Lower lobe of right lung (tissue), 2 donors: ENCODE data around the gene CTNNB1. TPM values are rescaled to one million over a fixed set of nuclear protein-coding genes. Genes with fewer than 3 reads are reported as not detected.

Experiments used
- ATAC-seq, 2 donors: fragments of 200-7000 bp; cut with Tn5 transposase; one replicate each; pipeline ENCODE4 v1.9.1; 2020 to 2022; ENCODE audit warnings: mild to moderate bottlenecking in 2 of 2, moderate library complexity in 2 of 2
- DNase-seq: peaks from one replicate; pipeline ENCODE4 v3.0.0-alpha.2; 2020
- H3K27ac ChIP-seq: fragments of 200-600 bp; one replicate; pipeline ENCODE4 v1.8.0; 2022
- H3K27me3 ChIP-seq: fragments of 200-600 bp; one replicate; pipeline ENCODE4 v1.8.0; 2022; ENCODE audit warnings: low read depth
- H3K36me3 ChIP-seq: fragments of 200-600 bp; one replicate; pipeline ENCODE4 v1.8.0; 2022; ENCODE audit warnings: mild to moderate bottlenecking
- H3K4me1 ChIP-seq: fragments of 200-600 bp; one replicate; pipeline ENCODE4 v1.8.0; 2022
- H3K4me3 ChIP-seq: fragments of 200-600 bp; one replicate; pipeline ENCODE4 v1.8.0; 2022; ENCODE audit warnings: mild to moderate bottlenecking
- H3K9me3 ChIP-seq: fragments of 200-600 bp; one replicate; pipeline ENCODE4 v1.8.0; 2022
- CTCF ChIP-seq: fragments of 200-600 bp; IDR thresholded peaks from one replicate; pipeline ENCODE4 v1.8.0; 2022; ENCODE audit warnings: antibody characterized with exemption, mild to moderate bottlenecking
- intact Hi-C: fragments of 100-400 bp; cut with DNase I; formaldehyde crosslinking; loops from one replicate; pipeline ENCODE4 v1.11.0; 2022
- total RNA-seq: library from RNA; stranded (reverse); fragmentation: NEBNext Ultra II Directional; extraction: Animal tissue kit (Norgen Biotek cat#: 25700); gene quantifications from one replicate; pipeline ENCODE4 v1.2.1, GENCODE V29; 2021
- donor health status: DM: no; HTN: yes; CAD: no; lungs with severe emphysema.

CTNNB1 gene
- total RNA-seq, 1 donor from 2014 or later: 332 TPM

- no peak overlapping the region for H3K4me3 ChIP-seq
- no peak overlapping the region for H3K27ac ChIP-seq
- intact Hi-C loops: no loop called here
- DNase-seq: no peak
- no peaks in the 10 kb centered on the region for H3K27me3 ChIP-seq
- H3K9me3 ChIP-seq: no peaks in the 10 kb centered on the region
- ATAC-seq: no peak
- no peaks in the 10 kb centered on the region for H3K36me3 ChIP-seq
- H3K4me1 ChIP-seq: no peaks in the 10 kb centered on the region
- TF ChIP-seq CTCF: no peak
Measured at GRCh38 chr3:41173926-41174885, 25.1 kb upstream of the CTNNB1 start.

GRCh38 chr3:41175365-41175764, 23.9 kb upstream of the CTNNB1 start:
- no peaks in the 10 kb centered on the region for H3K36me3 ChIP-seq
- H3K9me3 ChIP-seq: no peaks in the 10 kb centered on the region
- no peak for DNase-seq
- no peak overlapping the region for H3K4me3 ChIP-seq
- no peak overlapping the region for H3K27ac ChIP-seq
- ATAC-seq: no peak
- no peak for TF ChIP-seq CTCF
- intact Hi-C loops: no loop called here
- H3K4me1 ChIP-seq: no peaks in the 10 kb centered on the region
- no peaks in the 10 kb centered on the region for H3K27me3 ChIP-seq

GRCh38 chr3:41176596-41176995, 22.7 kb upstream of the CTNNB1 start:
- Histone ChIP-seq H3K9me3 (no peaks in the 10 kb centered on the region), H3K4me3 (no peak overlapping the region), H3K36me3 (no peaks in the 10 kb centered on the region), H3K4me1 (no peaks in the 10 kb centered on the region), H3K27ac (no peak overlapping the region), H3K27me3 (no peaks in the 10 kb centered on the region)
- DNase-seq (no peak), ATAC-seq (no peak)
- intact Hi-C loops: no loop called here
- no peak for TF ChIP-seq CTCF

GRCh38 chr3:41178576-41178975, 20.7 kb upstream of the CTNNB1 start:
- TF ChIP-seq CTCF: no peak
- Histone ChIP-seq H3K27ac (no peak overlapping the region), H3K4me1 (no peaks in the 10 kb centered on the region), H3K4me3 (no peak overlapping the region), H3K27me3 (no peaks in the 10 kb centered on the region), H3K36me3 (no peaks in the 10 kb centered on the region), H3K9me3 (no peaks in the 10 kb centered on the region)
- intact Hi-C loops: no loop called here
- no peak for ATAC-seq
- DNase-seq: no peak

- ATAC-seq: no peak
- H3K4me3 ChIP-seq: no peak overlapping the region
- H3K36me3 ChIP-seq: no peaks in the 10 kb centered on the region
- intact Hi-C loops: no loop called here
- no peaks in the 10 kb centered on the region for H3K27me3 ChIP-seq
- no peak for DNase-seq
- H3K4me1 ChIP-seq: no peaks in the 10 kb centered on the region
- H3K9me3 ChIP-seq: no peaks in the 10 kb centered on the region
- no peak overlapping the region for H3K27ac ChIP-seq
- no peak for TF ChIP-seq CTCF
Measured at GRCh38 chr3:41180396-41180795, 18.9 kb upstream of the CTNNB1 start.
